H1 (cell line): ENCODE measurements around the gene DSG2. TPM values are rescaled to one million over a fixed set of nuclear protein-coding genes. Genes with fewer than 3 reads are reported as not detected.

ENCODE experiments used
- CTCF ChIA-PET: fragments of 300-600 bp; sonication (Branson Sonifier 250); formaldehyde crosslinking; loops from one replicate; lab custom pipeline; 2021; ENCODE audit not compliant: partially characterized antibody; lab: Charles Lee
- POLR2A ChIA-PET: fragments of 300-600 bp; sonication (Branson Sonifier 250); formaldehyde crosslinking; loops from one replicate; lab custom pipeline; 2021; ENCODE audit warnings: inconsistent platforms; ENCODE audit not compliant: partially characterized antibody; lab: Charles Lee
- DNase-seq, 2 experiments: peaks; one replicate each; pipeline versions ENCODE4 v3.0.0 to v3.0.0-alpha.2; 2010 to 2022; ENCODE audit warnings: low spot score in 2 of 2, low read depth in 1 of 2, mixed read lengths in 1 of 2
- FAIRE-seq: peaks from 2 replicates; lab custom pipeline; 2011; peaks lifted over from hg19 to GRCh38; lab: Jason Lieb, UNC
- H2AFZ ChIP-seq: 2 replicates; pipeline ENCODE4 v1.8.1; 2012; ENCODE audit warnings: low read length, inconsistent platforms
- H2AK5ac ChIP-seq: 2 replicates; pipeline ENCODE4 v1.6.1; 2013; ENCODE audit warnings: low read depth, low read length
- H2BK120ac ChIP-seq: replicated peaks from 2 replicates; pipeline ENCODE3; 2013; ENCODE audit warnings: low read depth, low read length, inconsistent platforms
- H2BK12ac ChIP-seq: 2 replicates; pipeline ENCODE4 v1.6.1; 2013; ENCODE audit warnings: low read depth, low read length
- H2BK15ac ChIP-seq: 2 replicates; pipeline ENCODE4 v1.6.1; 2013; ENCODE audit warnings: low read length
- H2BK20ac ChIP-seq: 2 replicates; pipeline ENCODE4 v1.6.1; 2013; ENCODE audit warnings: low read length
- H2BK5ac ChIP-seq: 2 replicates; pipeline ENCODE4 v1.6.1; 2013; ENCODE audit warnings: low read depth, low read length
- H3K14ac ChIP-seq: 2 replicates; pipeline ENCODE4 v1.6.1; 2013; ENCODE audit warnings: inconsistent platforms; ENCODE audit not compliant: insufficient read length
- H3K18ac ChIP-seq: 2 replicates; pipeline ENCODE4 v1.6.1; 2013; ENCODE audit warnings: low read length; ENCODE audit errors: extremely low read depth
- H3K23ac ChIP-seq: 2 replicates; pipeline ENCODE4 v1.6.1; 2013; ENCODE audit warnings: inconsistent platforms; ENCODE audit not compliant: insufficient read length
- H3K23me2 ChIP-seq: 2 replicates; pipeline ENCODE4 v1.6.1; 2013; ENCODE audit warnings: low read depth, low read length
- H3K27ac ChIP-seq: 2 replicates; pipeline ENCODE4 v1.6.1; 2011; ENCODE audit warnings: low read depth, low read length, inconsistent platforms
- H3K27me3 ChIP-seq, 4 experiments: replicated peaks in 1 of 4; 1 replicate in 1 of 4; 2 replicates in 3 of 4; pipeline versions ENCODE4 v1.6.1 to v1.8.1; 2011 to 2013; ENCODE audit warnings: low read length in 3 of 4, mild to moderate bottlenecking in 3 of 4, inconsistent platforms in 2 of 4, mixed read lengths in 2 of 4, moderate library complexity in 1 of 4; ENCODE audit not compliant: control insufficient read depth in 3 of 4, insufficient read depth in 3 of 4; ENCODE audit errors: extremely low read depth in 1 of 4
- H3K36me3 ChIP-seq, 4 experiments: 2 replicates each; pipeline versions ENCODE4 v1.6.1 to v1.8.1; 2011 to 2013; ENCODE audit warnings: mild to moderate bottlenecking in 4 of 4, low read length in 3 of 4, moderate library complexity in 2 of 4, control low read depth in 1 of 4, inconsistent platforms in 1 of 4; ENCODE audit not compliant: insufficient read depth in 4 of 4, control insufficient read depth in 2 of 4
- H3K4ac ChIP-seq: replicated peaks from 2 replicates; pipeline ENCODE3; 2013; ENCODE audit warnings: low read length, low read depth, mixed read lengths, inconsistent platforms; ENCODE audit not compliant: insufficient read length
- H3K4me1 ChIP-seq, 4 experiments: replicated peaks in 1 of 4; 1 replicate in 1 of 4; 2 replicates in 3 of 4; pipeline versions ENCODE4 v1.6.1 to v1.8.1; 2011 to 2013; ENCODE audit warnings: low read length in 3 of 4, inconsistent platforms in 2 of 4, mixed read lengths in 1 of 4; ENCODE audit not compliant: insufficient read depth in 4 of 4, control insufficient read depth in 3 of 4
- H3K4me2 ChIP-seq, 2 experiments: 2 replicates each; pipeline versions ENCODE4 v1.6.1 to v1.8.1; 2011 to 2013; ENCODE audit warnings: low read depth in 2 of 2, low read length in 2 of 2, control low read depth in 1 of 2, inconsistent platforms in 1 of 2, mild to moderate bottlenecking in 1 of 2; ENCODE audit not compliant: insufficient read depth in 1 of 2
- H3K4me3 ChIP-seq, 4 experiments: fragments of 200-600, 300-600 bp in 1 of 4; sonication (generic), shearing (Covaris generic), sonication (Bioruptor Twin) in 1 of 4; 2 replicates each; pipeline versions ENCODE4 v1.5.1 to v1.8.1; 2011 to 2016; ENCODE audit warnings: low read length in 4 of 4, low read depth in 3 of 4, control low read depth in 2 of 4, inconsistent platforms in 2 of 4, mild to moderate bottlenecking in 2 of 4, mixed read lengths in 1 of 4, moderate library complexity in 1 of 4; ENCODE audit not compliant: insufficient read depth in 2 of 4; ENCODE audit errors: extremely low read depth in 1 of 4
- H3K56ac ChIP-seq: replicated peaks from 2 replicates; pipeline ENCODE3; 2013; ENCODE audit warnings: low read depth, mild to moderate bottlenecking, mixed read lengths, low read length, inconsistent platforms; ENCODE audit not compliant: insufficient read length
- H3K79me1 ChIP-seq: 2 replicates; pipeline ENCODE4 v1.6.1; 2013; ENCODE audit warnings: low read depth, low read length, control low read depth
- H3K79me2 ChIP-seq, 2 experiments: 2 replicates each; pipeline versions ENCODE4 v1.6.1 to v1.8.1; 2012 to 2013; ENCODE audit warnings: low read length in 2 of 2, mild to moderate bottlenecking in 2 of 2, inconsistent platforms in 1 of 2; ENCODE audit not compliant: insufficient read depth in 2 of 2, control insufficient read depth in 1 of 2
- H3K9ac ChIP-seq, 4 experiments: replicated peaks in 1 of 4; 1 replicate in 1 of 4; 2 replicates in 3 of 4; pipeline versions ENCODE4 v1.6.1 to v1.8.1; 2011 to 2013; ENCODE audit warnings: low read depth in 3 of 4, low read length in 3 of 4, control low read depth in 2 of 4, mild to moderate bottlenecking in 2 of 4, moderate library complexity in 2 of 4, inconsistent platforms in 1 of 4; ENCODE audit errors: extremely low read depth in 1 of 4
- H3K9me3 ChIP-seq, 2 experiments: 2 replicates each; pipeline versions ENCODE4 v1.6.1 to v1.8.1; 2012 to 2013; ENCODE audit warnings: mild to moderate bottlenecking in 2 of 2, moderate library complexity in 2 of 2, control low read depth in 1 of 2, inconsistent platforms in 1 of 2, low read depth in 1 of 2, low read length in 1 of 2, mixed read lengths in 1 of 2; ENCODE audit not compliant: insufficient read depth in 2 of 2
- H4K20me1 ChIP-seq, 2 experiments: replicated peaks in 1 of 2; 2 replicates each; pipeline versions ENCODE3 to v1.8.1; 2011 to 2013; ENCODE audit warnings: inconsistent platforms in 2 of 2, low read length in 2 of 2, mild to moderate bottlenecking in 1 of 2; ENCODE audit not compliant: insufficient read depth in 2 of 2, control insufficient read depth in 1 of 2
- H4K5ac ChIP-seq: 2 replicates; pipeline ENCODE4 v1.6.1; 2013; ENCODE audit warnings: low read length, low read depth, mixed read lengths, inconsistent platforms; ENCODE audit not compliant: insufficient read length
- H4K8ac ChIP-seq: 2 replicates; pipeline ENCODE4 v1.8.0; 2013; ENCODE audit warnings: mild to moderate bottlenecking, moderate library complexity, low read length, inconsistent platforms; ENCODE audit not compliant: insufficient read depth; ENCODE audit errors: extremely low read depth
- H4K91ac ChIP-seq: replicated peaks from 2 replicates; pipeline ENCODE3; 2013; ENCODE audit warnings: low read length, mixed read lengths, inconsistent platforms; ENCODE audit not compliant: insufficient read length
- BACH1 ChIP-seq: IDR thresholded peaks from 2 replicates; pipeline ENCODE4 v1.6.1; 2012; ENCODE audit warnings: low read length, improper control_type of control experiment
- BCL11A ChIP-seq, 2 experiments: IDR thresholded peaks; one replicate each; pipeline ENCODE4 v1.6.1; 2011; ENCODE audit warnings: low read depth in 2 of 2, low read length in 2 of 2, mild to moderate bottlenecking in 2 of 2
- CEBPB ChIP-seq: IDR thresholded peaks from 2 replicates; pipeline ENCODE4 v1.6.1; 2012; ENCODE audit warnings: low read depth, low read length
- JUN ChIP-seq: IDR thresholded peaks from 2 replicates; pipeline ENCODE4 v1.6.1; 2011; ENCODE audit warnings: low read depth, mild to moderate bottlenecking, improper control_type of control experiment, low read length
- JUND ChIP-seq: IDR thresholded peaks from 2 replicates; pipeline ENCODE4 v1.6.1; 2011; ENCODE audit warnings: mild to moderate bottlenecking, improper control_type of control experiment, low read length
- POU5F1 ChIP-seq: IDR thresholded peaks from 2 replicates; pipeline ENCODE4 v1.6.1; 2011; ENCODE audit warnings: low read depth, mild to moderate bottlenecking, low read length, moderate library complexity
- RFX5 ChIP-seq: IDR thresholded peaks from 2 replicates; pipeline ENCODE4 v1.6.1; 2011; ENCODE audit warnings: low read depth, low read length, improper control_type of control experiment, borderline replicate concordance
- SIN3A ChIP-seq, 2 experiments: IDR thresholded peaks in 1 of 2; conservative IDR thresholded peaks in 1 of 2; 2 replicates each; pipeline ENCODE4 v1.6.1; 2011 to 2012; ENCODE audit warnings: low read length in 2 of 2, improper control_type of control experiment in 1 of 2, low read depth in 1 of 2, mild to moderate bottlenecking in 1 of 2
- SP1 ChIP-seq: IDR thresholded peaks from 2 replicates; pipeline ENCODE4 v1.6.1; 2011; ENCODE audit warnings: low read depth, low read length
- SRF ChIP-seq: IDR thresholded peaks from 2 replicates; pipeline ENCODE4 v1.6.1; 2011; ENCODE audit warnings: mild to moderate bottlenecking, low read depth, low read length, moderate library complexity
- WGBS, 2 experiments: shearing (Covaris generic) in 1 of 2; methylation state at CpG; one replicate each; pipeline versions ENCODE4 v1.1.6 to v1.1.7; 2013 to 2015; ENCODE audit warnings: low lambda C conversion rate in 2 of 2, mixed read lengths in 2 of 2, inconsistent platforms in 1 of 2, low coverage in 1 of 2, missing lambda C conversion rate in 1 of 2; ENCODE audit not compliant: insufficient replicate concordance in 2 of 2, insufficient coverage in 1 of 2, insufficient read length in 1 of 2; ENCODE audit errors: extremely low coverage in 1 of 2, missing lambda C conversion rate in 1 of 2; 5-methylcytosine and 5-hydroxymethylcytosine counted together
- polyA plus RNA-seq, 7 experiments: library from polyadenylated mRNA; depleted of rRNA in 3 of 7; stranded (reverse) in 5 of 7; unstranded in 2 of 7; fragments of >200 nt in 5 of 7; fragments of 200-250 nt in 2 of 7; gene quantifications; 1 replicate in 5 of 7; 2 replicates in 1 of 7; 4 replicates in 1 of 7; pipeline versions ENCODE4 v1.2.1 to v1.2.3, GENCODE V29; 2011 to 2013; ENCODE audit warnings: missing spikeins in 2 of 7, mixed read lengths in 2 of 7
- total RNA-seq: library from RNA; stranded (reverse); fragmentation: NEBNext Ultra II Directional; extraction: Animal tissue kit (Norgen Biotek cat#: 25700); gene quantifications from 2 replicates; pipeline ENCODE4 v1.2.1, GENCODE V29; 2021
- TF ChIP-seq, protein P1 (sequence below): IDR thresholded peaks from 2 replicates; pipeline ENCODE4 v1.6.1; 2011; ENCODE audit warnings: low read depth, mild to moderate bottlenecking, low read length; ENCODE audit not compliant: insufficient read depth
- TF ChIP-seq, protein P2 (sequence below): IDR thresholded peaks from 2 replicates; pipeline ENCODE4 v1.6.1; 2012; ENCODE audit warnings: low read length, inconsistent platforms

DSG2 gene
- total and polyA plus RNA-seq, 2 of the 8 experiments (the other 6 are each of a cell fraction or from before 2014, with no cell fraction given), result 60.1 to 144 TPM

DNA sequence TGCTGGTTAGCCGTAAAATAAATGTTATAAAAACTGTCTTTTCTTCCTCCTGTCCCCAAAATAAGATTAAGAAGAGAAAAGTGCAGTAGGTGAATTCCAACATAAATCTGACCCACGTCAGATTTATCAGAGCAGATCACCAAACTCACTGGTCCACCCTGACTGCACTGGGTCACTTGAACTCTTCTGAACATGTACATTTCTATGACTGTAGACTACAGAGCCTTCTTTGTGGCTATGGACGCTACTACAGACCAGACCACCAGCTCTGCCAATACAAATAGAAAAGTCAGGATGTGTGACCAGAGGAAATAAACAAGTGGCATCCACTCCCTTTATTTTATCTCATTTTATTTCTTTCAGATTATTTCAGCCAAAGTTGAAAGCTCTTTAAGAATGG, 11.6 kb downstream of the DSG2 start:
- Histone ChIP-seq H3K27ac (no peak overlapping the region), H4K8ac (no peak overlapping the region), H2BK5ac (no peak overlapping the region), H3K23ac (no peak overlapping the region), H3K79me1 (peaks cover 17% of the 10 kb centered on the region), H2AFZ (no peak overlapping the region), H2BK20ac (no peak overlapping the region), H3K18ac (no peak overlapping the region), H3K23me2 (no peaks in the 10 kb centered on the region; the same call in 1 of the 2 replicates), H4K5ac (no peak overlapping the region), H3K27me3 (peaks cover 0 to 1% (median 0%) of the 10 kb centered on the region in 4 experiments; a peak in 1 of 7 replicates), H3K14ac (no peak overlapping the region), H3K79me2 (peaks cover 2 to 95% of the 10 kb centered on the region in 2 experiments; a peak in 3 of 4 replicates), H2AK5ac (no peak overlapping the region), H3K9ac (no peak overlapping the region), H2BK12ac (no peak overlapping the region), H3K4me2 (no peak overlapping the region), H4K20me1 (peaks cover 3 to 6% of the 10 kb centered on the region in 2 experiments), H4K91ac (no peak overlapping the region), H3K4me1 (peaks cover 0 to 8% (median 4%) of the 10 kb centered on the region in 4 experiments; a peak in 4 of 7 replicates), H2BK120ac (no peak overlapping the region), H3K9me3 (no peaks in the 10 kb centered on the region), H3K56ac (no peak overlapping the region), H3K4ac (no peak overlapping the region), H3K4me3 (no peak overlapping the region), H3K36me3 (peaks cover 0 to 3% (median 0%) of the 10 kb centered on the region in 4 experiments; a peak in 2 of 8 replicates), H2BK15ac (no peak overlapping the region)
- ChIA-PET POLR2A (interaction anchor here (2.1 kb wide), 1 partner anchor 9 kb away, joined by 6 read pairs; no protein-coding TSS in a partner anchor), CTCF (interaction anchor here (0.6 to 2.7 kb wide), 4 partner anchors 9 to 350 kb away, joined by 3 to 12 read pairs (median 4); no protein-coding TSS in a partner anchor)
- DNase-seq, result no peak
- no peak for FAIRE-seq
- WGBS, 2 experiments, result 92% methylated on average over 3 of the region's 3 CpGs; no CpG with 5 or more reads in 1 of the 2 experiments
- TF ChIP-seq JUND (no peak), SP1 (no peak), BCL11A (IDR thresholded peaks at IDR 0.05; ENCODE audit: low read depth in 2 of 2, low read length in 2 of 2) (no peak), RFX5 (no peak), POU5F1 (no peak), SRF (no peak), CEBPB (no peak), JUN (no peak), SIN3A (conservative IDR thresholded peaks at IDR 0.05 in 1 of 2, IDR thresholded peaks at IDR 0.05 in 1 of 2; ENCODE audit: low read depth in 1 of 2, low read length in 2 of 2) (no peak), BACH1 (no peak)
- TF ChIP-seq, protein P1, sequence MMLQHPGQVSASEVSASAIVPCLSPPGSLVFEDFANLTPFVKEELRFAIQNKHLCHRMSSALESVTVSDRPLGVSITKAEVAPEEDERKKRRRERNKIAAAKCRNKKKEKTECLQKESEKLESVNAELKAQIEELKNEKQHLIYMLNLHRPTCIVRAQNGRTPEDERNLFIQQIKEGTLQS, result no peak
- TF ChIP-seq, protein P2, sequence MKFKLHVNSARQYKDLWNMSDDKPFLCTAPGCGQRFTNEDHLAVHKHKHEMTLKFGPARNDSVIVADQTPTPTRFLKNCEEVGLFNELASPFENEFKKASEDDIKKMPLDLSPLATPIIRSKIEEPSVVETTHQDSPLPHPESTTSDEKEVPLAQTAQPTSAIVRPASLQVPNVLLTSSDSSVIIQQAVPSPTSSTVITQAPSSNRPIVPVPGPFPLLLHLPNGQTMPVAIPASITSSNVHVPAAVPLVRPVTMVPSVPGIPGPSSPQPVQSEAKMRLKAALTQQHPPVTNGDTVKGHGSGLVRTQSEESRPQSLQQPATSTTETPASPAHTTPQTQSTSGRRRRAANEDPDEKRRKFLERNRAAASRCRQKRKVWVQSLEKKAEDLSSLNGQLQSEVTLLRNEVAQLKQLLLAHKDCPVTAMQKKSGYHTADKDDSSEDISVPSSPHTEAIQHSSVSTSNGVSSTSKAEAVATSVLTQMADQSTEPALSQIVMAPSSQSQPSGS, result no peak
